ENCODE measurements around the gene KNDC1.
"Not testable (repeated sequence)": the region's sequence is repeated elsewhere in the genome, so short reads cannot be mapped to it uniquely, and the experiment has no call there.

Gene KNDC1

GRCh38 chr10:133261726-133262325 is 101.8 kb downstream of the KNDC1 start:
- H3K4me3 ChIP-seq (ENCODE audit: low read depth, low read length), result peak overlapping the region; percentile 49
- DNase-seq (ENCODE audit: low read depth), result no peak

- peak overlapping the region; percentile 43 for H3K4me3 ChIP-seq (ENCODE audit: low read depth, low read length)
These were observed 102.7 kb downstream of the KNDC1 start for GRCh38 chr10:133262696-133263095.

DNA sequence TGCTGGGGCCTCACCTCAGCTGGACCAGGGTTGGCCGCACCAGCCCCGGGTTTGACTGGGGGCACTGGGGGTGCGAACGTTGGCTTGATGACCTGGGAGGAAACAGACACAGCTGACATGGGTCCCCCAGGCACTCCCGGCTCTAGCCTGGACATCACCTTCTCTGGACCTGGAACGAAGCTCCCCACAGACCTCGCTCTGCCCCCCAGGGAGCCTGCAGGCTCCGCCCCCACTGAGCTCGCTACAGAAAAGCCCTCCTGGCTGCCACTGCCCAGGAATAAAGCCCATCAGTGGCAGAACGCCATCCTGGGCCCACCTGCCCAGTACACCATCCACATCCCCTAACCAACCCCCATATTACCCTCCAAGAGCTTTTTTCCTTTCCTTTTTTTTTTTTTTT is 103.7 kb downstream of the KNDC1 start:
- no peak overlapping the region for H3K4me3 ChIP-seq (ENCODE audit: low read depth, low read length)
- DNase-seq (ENCODE audit: low read depth), result no peak

More at GRCh38 chr10:133262696-133263095, 102.7 kb downstream of the KNDC1 start:
- DNase-seq (ENCODE audit: low read depth), result no peak

- no peak overlapping the region for H3K4me3 ChIP-seq (ENCODE audit: low read depth, low read length)
- DNase-seq (ENCODE audit: low read depth), result no peak
These were observed 104.4 kb downstream of the KNDC1 start for GRCh38 chr10:133264461-133264860.

DNA sequence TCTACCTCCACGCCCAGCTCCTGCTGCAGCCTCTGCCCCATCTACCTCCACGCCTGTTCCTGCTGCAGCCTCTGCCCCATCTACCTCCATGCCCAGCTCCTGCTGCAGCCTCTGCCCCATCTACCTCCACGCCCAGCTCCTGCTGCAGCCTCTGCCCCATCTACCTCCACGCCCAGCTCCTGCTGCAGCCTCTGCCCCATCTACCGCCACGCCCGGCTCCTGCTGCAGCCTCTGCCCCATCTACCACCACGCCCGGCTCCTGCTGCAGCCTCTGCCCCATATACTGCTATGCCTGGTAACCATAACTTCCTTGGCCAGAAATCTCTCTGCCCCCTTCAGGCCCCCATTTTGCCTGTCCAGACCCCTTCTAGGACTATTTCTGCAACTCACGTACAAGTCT is 105.0 kb downstream of the KNDC1 start:
- H3K4me3 ChIP-seq (ENCODE audit: low read depth, low read length), result not testable (repeated sequence)

GRCh38 chr10:133266056-133266795 is 106.2 kb downstream of the KNDC1 start:
- no peak for DNase-seq (ENCODE audit: low read depth)
- H3K4me3 ChIP-seq (ENCODE audit: low read depth, low read length), result no peak overlapping the region

More for the DNA sequence above, 105.0 kb downstream of the KNDC1 start:
- DNase-seq (ENCODE audit: low read depth), result not testable (repeated sequence)

- no peak for DNase-seq (ENCODE audit: low read depth)
- H3K4me3 ChIP-seq (ENCODE audit: low read depth, low read length), result no peak overlapping the region
These were observed 107.3 kb downstream of the KNDC1 start for GRCh38 chr10:133267293-133267692.

GRCh38 chr10:133267829-133268228 is 107.8 kb downstream of the KNDC1 start:
- no peak overlapping the region for H3K4me3 ChIP-seq (ENCODE audit: low read depth, low read length)
- DNase-seq (ENCODE audit: low read depth), result no peak

DNA sequence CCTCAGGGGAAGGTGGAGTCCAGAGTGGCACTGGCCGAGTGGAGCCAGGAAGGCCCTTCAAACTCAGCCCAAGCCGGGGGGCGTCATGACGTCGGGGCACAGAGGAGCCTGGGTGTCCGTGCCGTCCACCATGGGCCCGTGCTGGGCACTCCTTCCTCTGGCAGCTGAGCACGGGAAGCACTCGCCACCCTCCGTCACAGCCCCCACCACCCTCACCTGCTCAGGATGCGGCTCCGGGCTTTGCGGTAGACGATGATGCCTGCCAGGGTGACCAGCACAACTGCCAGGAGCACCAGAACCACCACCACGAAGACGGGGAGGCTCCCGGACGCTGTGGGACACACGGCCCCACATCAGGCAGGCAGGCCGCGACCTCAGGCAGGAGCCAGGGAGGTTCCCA is 108.5 kb downstream of the KNDC1 start:
- no peak for DNase-seq (ENCODE audit: low read depth)
- no peak overlapping the region for H3K4me3 ChIP-seq (ENCODE audit: low read depth, low read length)

GRCh38 chr10:133269367-133269766 is 109.3 kb downstream of the KNDC1 start:
- no peak overlapping the region for H3K4me3 ChIP-seq (ENCODE audit: low read depth, low read length)
- DNase-seq (ENCODE audit: low read depth), result no peak

GRCh38 chr10:133270204-133270603 is 110.2 kb downstream of the KNDC1 start:
- H3K4me3 ChIP-seq (ENCODE audit: low read depth, low read length), result no peak overlapping the region
- DNase-seq (ENCODE audit: low read depth), result no peak

GRCh38 chr10:133270773-133271297 is 110.8 kb downstream of the KNDC1 start:
- no peak overlapping the region for H3K4me3 ChIP-seq (ENCODE audit: low read depth, low read length)
- no peak for DNase-seq (ENCODE audit: low read depth)

- H3K4me3 ChIP-seq (ENCODE audit: low read depth, low read length), result no peak overlapping the region
- DNase-seq (ENCODE audit: low read depth), result no peak
These were observed 111.7 kb downstream of the KNDC1 start for GRCh38 chr10:133271521-133272300.

GRCh38 chr10:133272301-133272963 is 112.4 kb downstream of the KNDC1 start:
- no peak overlapping the region for H3K4me3 ChIP-seq (ENCODE audit: low read depth, low read length)
- no peak for DNase-seq (ENCODE audit: low read depth)

DNA sequence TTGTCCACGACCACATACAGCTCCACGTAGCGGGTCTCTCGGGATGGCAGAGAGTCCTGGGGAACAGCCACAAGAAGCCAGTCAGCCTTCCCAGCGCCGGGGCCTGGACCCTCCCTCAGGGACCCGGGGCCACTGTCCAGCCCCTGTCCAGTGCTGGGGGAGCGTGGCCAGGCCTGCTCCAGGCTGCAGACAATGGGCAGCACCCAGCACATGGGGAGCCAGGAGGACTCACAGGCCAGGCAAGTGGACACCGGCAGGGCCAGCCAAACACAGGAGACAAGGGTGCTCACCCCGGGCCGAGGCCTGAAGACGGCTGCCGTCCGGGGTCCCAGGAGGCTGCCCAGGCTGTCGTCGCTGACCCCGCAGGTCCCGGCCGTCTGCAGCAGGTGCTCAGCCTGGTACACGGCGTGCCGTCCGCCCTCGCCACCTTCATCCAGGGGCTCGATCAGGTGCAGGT is 113.0 kb downstream of the KNDC1 start:
- no peak for DNase-seq (ENCODE audit: low read depth)
- H3K4me3 ChIP-seq (ENCODE audit: low read depth, low read length), result no peak overlapping the region

GRCh38 chr10:133273534-133274143 is 113.6 kb downstream of the KNDC1 start:
- DNase-seq (ENCODE audit: low read depth), result no peak
- H3K4me3 ChIP-seq (ENCODE audit: low read depth, low read length), result no peak overlapping the region

- DNase-seq (ENCODE audit: low read depth), result no peak
- H3K4me3 ChIP-seq (ENCODE audit: low read depth, low read length), result no peak overlapping the region
These were observed 115.0 kb downstream of the KNDC1 start for GRCh38 chr10:133274751-133275683.

GRCh38 chr10:133275684-133276092 is 115.7 kb downstream of the KNDC1 start:
- DNase-seq (ENCODE audit: low read depth), result no peak
- no peak overlapping the region for H3K4me3 ChIP-seq (ENCODE audit: low read depth, low read length)
